Skeletal muscle tissue (tissue), 4 donors: Measurements from ENCODE around the gene EIF4A3. TPM values are rescaled to one million over a fixed set of nuclear protein-coding genes. Genes with fewer than 3 reads are reported as not detected.

ENCODE experiments used
- H3K27ac ChIP-seq: one replicate; pipeline ENCODE4 v1.7.0; 2013; ENCODE audit warnings: mild to moderate bottlenecking, low read depth, low read length, inconsistent platforms
- H3K27me3 ChIP-seq, 3 donors: one replicate each; pipeline ENCODE4 v1.7.0; 2013; ENCODE audit warnings: low read length in 3 of 3; ENCODE audit not compliant: control insufficient read depth in 3 of 3, insufficient read depth in 3 of 3
- H3K36me3 ChIP-seq, 3 donors: one replicate each; pipeline ENCODE4 v1.7.0; 2013; ENCODE audit warnings: low read length in 3 of 3; ENCODE audit not compliant: control insufficient read depth in 3 of 3, insufficient read depth in 3 of 3
- H3K4me1 ChIP-seq, 3 donors: one replicate each; pipeline ENCODE4 v1.7.0; 2013; ENCODE audit warnings: low read length in 3 of 3, mild to moderate bottlenecking in 3 of 3; ENCODE audit not compliant: control insufficient read depth in 3 of 3, insufficient read depth in 3 of 3
- H3K4me3 ChIP-seq, 3 donors: one replicate each; pipeline ENCODE4 v1.7.0; 2013; ENCODE audit warnings: low read length in 3 of 3
- H3K9ac ChIP-seq, 3 donors: one replicate each; pipeline ENCODE4 v1.7.0; 2013; ENCODE audit warnings: low read length in 3 of 3, mild to moderate bottlenecking in 3 of 3, moderate library complexity in 2 of 3, low read depth in 1 of 3
- H3K9me3 ChIP-seq, 3 donors: one replicate each; pipeline ENCODE4 v1.7.0; 2013; ENCODE audit warnings: low read length in 3 of 3; ENCODE audit not compliant: control insufficient read depth in 3 of 3
- total RNA-seq: library from RNA; depleted of rRNA; stranded (reverse); fragments of >200 nt; gene quantifications from one replicate; pipeline ENCODE4 v1.2.3, GENCODE V29; 2014
- donor health status: Osteomylitis.

The EIF4A3 gene
- total RNA-seq, 1 donor from 2014 or later, result 71.5 TPM

DNA sequence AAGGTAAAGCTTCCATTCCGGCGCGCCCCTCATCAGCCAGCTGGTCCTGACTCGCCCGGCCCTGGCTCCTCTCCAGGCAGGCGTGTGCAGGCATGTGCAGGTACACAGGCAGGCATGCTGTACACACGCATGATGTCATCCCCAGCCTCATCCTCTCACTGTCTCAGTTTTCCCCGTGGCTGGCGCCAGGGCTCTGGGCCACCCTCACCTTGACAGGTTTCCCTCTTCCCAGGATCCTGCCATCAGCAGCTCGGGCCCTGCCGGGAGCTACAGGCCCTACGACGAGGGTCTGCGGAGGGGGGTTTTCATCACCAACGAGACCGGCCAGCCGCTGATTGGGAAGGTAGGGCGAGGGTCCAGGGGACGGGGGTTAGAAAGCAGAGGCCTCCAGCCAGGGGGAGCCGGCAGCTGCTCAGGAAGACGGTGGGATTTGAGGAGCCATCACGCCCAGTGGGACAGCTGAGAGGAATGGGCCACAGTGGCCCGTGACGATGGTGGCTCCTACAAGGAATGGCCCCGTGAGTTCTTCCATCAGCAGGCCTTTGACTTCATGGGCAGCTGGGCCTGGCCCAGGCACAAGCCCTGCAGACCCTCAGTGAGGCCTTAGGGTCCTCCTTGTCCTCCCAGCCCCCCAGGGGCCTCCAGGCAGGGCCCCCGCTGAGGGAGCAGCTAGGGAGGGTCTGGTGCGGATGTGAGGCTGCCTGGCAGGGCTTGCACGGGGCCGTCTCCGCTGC, 37.0 kb downstream of the EIF4A3 start:
- Histone ChIP-seq H3K9ac (no peak overlapping the region), H3K27ac (no peak overlapping the region), H3K27me3 (no peaks in the 10 kb centered on the region), H3K4me3 (no peak overlapping the region), H3K36me3 (peaks cover 9 to 17% (median 15%) of the 10 kb centered on the region in 3 donors), H3K4me1 (no peaks in the 10 kb centered on the region), H3K9me3 (no peaks in the 10 kb centered on the region)

DNA sequence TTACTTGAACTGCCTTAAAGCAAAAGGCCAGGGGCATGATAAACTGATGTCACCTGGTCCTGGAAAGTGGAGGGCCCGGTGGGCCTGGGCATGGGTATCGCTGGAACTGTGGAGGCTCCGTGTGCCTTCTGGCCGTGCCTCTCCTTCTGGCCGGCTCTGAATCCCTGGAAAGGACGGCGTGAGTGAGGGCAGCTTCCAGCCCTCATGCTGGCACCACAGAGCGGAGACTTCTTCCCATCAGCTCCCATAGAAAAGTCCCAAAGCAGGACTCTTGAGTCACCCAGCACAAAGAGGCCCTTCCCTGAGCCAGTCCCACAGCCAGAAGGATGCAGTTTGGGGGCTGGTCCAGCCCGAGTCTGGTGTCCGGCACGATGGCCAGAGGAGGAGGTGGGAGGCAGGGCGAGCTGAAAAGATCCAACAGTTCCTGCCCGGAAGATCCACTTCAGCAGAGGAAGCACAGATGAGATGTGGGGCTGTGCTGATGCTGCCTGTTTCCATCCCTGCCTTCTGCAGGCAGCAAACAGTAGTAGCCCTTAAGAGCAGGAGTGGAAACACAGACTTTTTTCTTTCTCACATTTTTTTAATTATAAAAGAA, 37.8 kb downstream of the EIF4A3 start:
- Histone ChIP-seq H3K9ac (no peak overlapping the region), H3K27me3 (no peaks in the 10 kb centered on the region), H3K27ac (no peak overlapping the region), H3K9me3 (no peaks in the 10 kb centered on the region), H3K4me3 (no peak overlapping the region), H3K36me3 (peaks cover 9 to 17% (median 15%) of the 10 kb centered on the region in 3 donors), H3K4me1 (no peaks in the 10 kb centered on the region)

DNA sequence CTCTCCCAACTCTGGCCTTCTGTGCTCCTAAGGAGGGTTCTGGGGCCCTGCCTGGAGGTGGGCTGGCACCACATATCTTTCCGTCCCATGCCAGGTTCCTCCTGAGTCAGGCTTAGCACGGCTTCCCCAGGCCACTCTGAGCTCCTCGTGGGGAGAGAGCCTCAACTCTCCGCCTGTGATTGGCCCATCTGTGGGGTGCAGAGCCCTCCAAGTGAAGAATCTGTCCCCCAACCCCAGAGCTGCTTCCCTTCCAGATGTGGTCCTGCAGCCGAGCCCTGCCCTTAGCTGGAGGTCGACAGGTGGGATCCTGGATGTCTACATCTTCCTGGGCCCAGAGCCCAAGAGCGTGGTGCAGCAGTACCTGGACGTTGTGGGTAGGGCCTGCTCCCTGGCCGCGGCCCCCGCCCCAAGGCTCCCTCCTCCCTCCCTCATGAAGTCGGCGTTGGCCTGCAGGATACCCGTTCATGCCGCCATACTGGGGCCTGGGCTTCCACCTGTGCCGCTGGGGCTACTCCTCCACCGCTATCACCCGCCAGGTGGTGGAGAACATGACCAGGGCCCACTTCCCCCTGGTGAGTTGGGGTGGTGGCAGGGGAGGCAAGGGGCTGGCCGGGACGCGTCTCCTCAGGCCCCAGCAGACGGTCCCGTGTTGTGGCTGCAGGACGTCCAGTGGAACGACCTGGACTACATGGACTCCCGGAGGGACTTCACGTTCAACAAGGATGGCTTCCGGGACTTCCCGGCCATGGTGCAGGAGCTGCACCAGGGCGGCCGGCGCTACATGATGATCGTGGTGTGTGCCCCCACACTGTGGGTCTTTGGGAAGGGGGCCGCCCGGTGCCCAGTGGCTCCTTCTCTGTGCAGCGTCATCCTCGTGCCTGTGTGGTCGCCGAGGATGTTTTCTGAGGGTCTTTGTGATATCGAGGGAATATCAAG, 38.6 kb downstream of the EIF4A3 start:
- H3K4me1 ChIP-seq, result no peaks in the 10 kb centered on the region
- H3K9me3 ChIP-seq, result no peaks in the 10 kb centered on the region
- peaks cover 7 to 15% (median 15%) of the 10 kb centered on the region in 3 donors for H3K36me3 ChIP-seq
- H3K27ac ChIP-seq, result no peak overlapping the region
- no peak overlapping the region for H3K4me3 ChIP-seq
- H3K9ac ChIP-seq, result no peak overlapping the region
- H3K27me3 ChIP-seq, result no peaks in the 10 kb centered on the region

DNA sequence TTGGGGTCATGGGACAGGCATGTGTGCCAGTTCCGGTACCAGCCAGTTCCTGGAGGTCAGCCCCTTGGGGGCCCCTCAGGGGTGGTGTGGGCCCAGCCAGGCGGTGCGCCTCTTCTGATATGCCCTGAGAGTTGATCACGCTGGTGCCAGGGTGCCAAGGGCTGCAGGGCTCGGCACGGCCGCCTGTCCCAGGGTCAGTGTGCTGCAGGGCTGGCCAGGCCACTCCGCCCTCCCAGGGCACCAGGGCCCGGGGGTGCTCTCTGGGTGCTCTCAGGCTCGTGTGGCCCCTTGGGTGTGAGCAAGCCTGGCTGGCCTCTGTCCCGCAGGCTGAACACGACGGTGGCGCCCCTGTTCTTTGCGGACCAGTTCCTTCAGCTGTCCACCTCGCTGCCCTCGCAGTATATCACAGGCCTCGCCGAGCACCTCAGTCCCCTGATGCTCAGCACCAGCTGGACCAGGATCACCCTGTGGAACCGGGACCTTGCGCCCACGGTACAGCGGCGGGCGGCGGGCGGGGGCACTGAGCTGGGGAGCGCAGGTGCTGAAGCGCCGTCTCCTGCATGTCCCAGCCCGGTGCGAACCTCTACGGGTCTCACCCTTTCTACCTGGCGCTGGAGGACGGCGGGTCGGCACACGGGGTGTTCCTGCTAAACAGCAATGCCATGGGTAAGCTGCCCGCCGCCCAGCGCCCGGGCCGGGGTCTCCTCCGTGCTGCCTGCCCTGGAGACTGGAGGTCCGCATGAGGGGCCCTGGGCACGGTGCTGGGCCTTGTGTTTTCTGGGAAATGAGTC, 39.5 kb downstream of the EIF4A3 start:
- Histone ChIP-seq H3K36me3 (peaks cover 5 to 15% (median 15%) of the 10 kb centered on the region in 3 donors), H3K4me1 (peaks cover under 1 to 5% (median 1%) of the 10 kb centered on the region in 3 donors), H3K9ac (no peak overlapping the region)

DNA sequence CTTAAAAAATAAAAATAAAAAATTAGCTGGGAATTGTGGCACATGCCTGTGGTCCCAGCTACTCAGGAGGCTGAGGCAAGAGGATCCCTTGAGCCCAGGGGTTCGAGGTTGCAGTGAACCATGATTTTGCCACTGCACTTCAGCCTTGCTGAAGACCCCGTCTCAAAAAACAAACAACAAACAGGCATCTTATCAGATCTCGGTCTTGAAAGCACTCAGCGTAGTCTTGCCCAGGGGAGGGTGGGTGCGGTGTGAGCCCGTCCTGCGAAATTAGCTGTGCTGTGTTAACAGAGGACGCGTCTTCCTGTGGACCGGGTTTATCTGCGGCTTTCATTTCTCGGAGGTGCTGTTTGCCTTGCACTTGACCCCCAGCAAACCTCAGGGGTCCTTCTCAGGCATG, 40.2 kb downstream of the EIF4A3 start:
- H3K4me1 ChIP-seq, result peaks cover 8 to 12% (median 8%) of the 10 kb centered on the region in 3 donors
- H3K9me3 ChIP-seq, result no peaks in the 10 kb centered on the region
- H3K27ac ChIP-seq, result no peak overlapping the region
- no peaks in the 10 kb centered on the region for H3K27me3 ChIP-seq
- H3K36me3 ChIP-seq, result peaks cover 5 to 16% (median 15%) of the 10 kb centered on the region in 3 donors
- H3K9ac ChIP-seq, result no peak overlapping the region
- H3K4me3 ChIP-seq, result no peak overlapping the region

More for the DNA sequence above, 39.5 kb downstream of the EIF4A3 start:
- Histone ChIP-seq H3K9me3 (no peaks in the 10 kb centered on the region), H3K27me3 (no peaks in the 10 kb centered on the region), H3K4me3 (no peak overlapping the region), H3K27ac (no peak overlapping the region)

DNA sequence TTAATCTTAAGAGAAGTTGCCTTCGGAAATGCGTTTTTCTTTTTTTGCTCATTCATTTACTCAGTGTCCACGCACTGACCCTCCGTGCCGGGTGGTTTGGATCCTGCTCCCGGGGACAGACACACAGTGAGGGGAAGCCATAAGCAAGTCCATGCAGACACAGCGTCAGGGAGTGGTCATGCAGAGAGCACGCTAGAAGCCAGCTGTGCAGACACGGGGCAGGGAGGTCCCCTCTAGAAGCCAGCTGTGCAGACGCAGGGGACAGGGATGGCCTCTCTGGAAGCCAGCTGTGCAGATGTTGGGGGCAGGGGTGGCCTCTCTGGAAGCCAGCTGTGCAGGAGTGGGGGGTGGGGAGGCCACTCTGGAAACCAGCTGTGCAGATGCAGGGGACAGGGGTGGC, 40.8 kb downstream of the EIF4A3 start:
- Histone ChIP-seq H3K4me3 (no peak overlapping the region), H3K27ac (no peak overlapping the region), H3K9ac (no peak overlapping the region), H3K27me3 (no peaks in the 10 kb centered on the region), H3K9me3 (no peaks in the 10 kb centered on the region), H3K36me3 (peaks cover 5 to 18% (median 15%) of the 10 kb centered on the region in 3 donors), H3K4me1 (peaks cover 8 to 14% (median 9%) of the 10 kb centered on the region in 3 donors)

DNA sequence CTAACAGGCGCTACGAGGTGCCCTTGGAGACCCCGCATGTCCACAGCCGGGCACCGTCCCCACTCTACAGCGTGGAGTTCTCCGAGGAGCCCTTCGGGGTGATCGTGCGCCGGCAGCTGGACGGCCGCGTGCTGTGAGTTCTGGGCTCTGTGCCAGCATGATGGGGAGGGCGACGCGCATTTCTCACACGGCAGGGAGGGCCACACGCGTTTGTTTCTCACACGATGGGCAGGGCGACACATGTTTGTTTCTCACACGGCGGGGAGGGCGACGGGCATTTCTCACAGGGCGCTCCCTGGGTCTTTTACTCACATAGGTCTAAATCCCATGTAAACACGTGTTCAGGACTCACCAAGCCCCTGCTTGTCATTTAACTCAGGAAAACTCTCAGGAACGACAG, 41.2 kb downstream of the EIF4A3 start:
- no peak overlapping the region for H3K4me3 ChIP-seq
- H3K36me3 ChIP-seq, result peaks cover 3 to 18% (median 15%) of the 10 kb centered on the region in 3 donors
- H3K27ac ChIP-seq, result no peak overlapping the region
- H3K9me3 ChIP-seq, result no peaks in the 10 kb centered on the region
- peaks cover 9 to 14% (median 10%) of the 10 kb centered on the region in 3 donors for H3K4me1 ChIP-seq
- no peaks in the 10 kb centered on the region for H3K27me3 ChIP-seq
- no peak overlapping the region for H3K9ac ChIP-seq

DNA sequence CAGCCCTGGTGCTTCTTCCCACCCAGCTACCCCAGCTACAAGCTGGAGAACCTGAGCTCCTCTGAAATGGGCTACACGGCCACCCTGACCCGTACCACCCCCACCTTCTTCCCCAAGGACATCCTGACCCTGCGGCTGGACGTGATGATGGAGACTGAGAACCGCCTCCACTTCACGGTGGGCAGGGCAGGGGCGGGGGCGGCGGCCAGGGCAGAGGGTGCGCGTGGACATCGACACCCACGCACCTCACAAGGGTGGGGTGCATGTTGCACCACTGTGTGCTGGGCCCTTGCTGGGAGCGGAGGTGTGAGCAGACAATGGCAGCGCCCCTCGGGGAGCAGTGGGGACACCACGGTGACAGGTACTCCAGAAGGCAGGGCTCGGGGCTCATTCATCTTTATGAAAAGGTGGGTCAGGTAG, 42.0 kb downstream of the EIF4A3 start:
- H3K9ac ChIP-seq, result no peak overlapping the region
- H3K27ac ChIP-seq, result no peak overlapping the region
- H3K4me3 ChIP-seq, result no peak overlapping the region
- H3K4me1 ChIP-seq, result peaks cover 11 to 14% (median 13%) of the 10 kb centered on the region in 3 donors
- H3K9me3 ChIP-seq, result no peaks in the 10 kb centered on the region
- H3K36me3 ChIP-seq, result peaks cover 0 to 13% (median 10%) of the 10 kb centered on the region in 3 donors
- no peaks in the 10 kb centered on the region for H3K27me3 ChIP-seq

DNA sequence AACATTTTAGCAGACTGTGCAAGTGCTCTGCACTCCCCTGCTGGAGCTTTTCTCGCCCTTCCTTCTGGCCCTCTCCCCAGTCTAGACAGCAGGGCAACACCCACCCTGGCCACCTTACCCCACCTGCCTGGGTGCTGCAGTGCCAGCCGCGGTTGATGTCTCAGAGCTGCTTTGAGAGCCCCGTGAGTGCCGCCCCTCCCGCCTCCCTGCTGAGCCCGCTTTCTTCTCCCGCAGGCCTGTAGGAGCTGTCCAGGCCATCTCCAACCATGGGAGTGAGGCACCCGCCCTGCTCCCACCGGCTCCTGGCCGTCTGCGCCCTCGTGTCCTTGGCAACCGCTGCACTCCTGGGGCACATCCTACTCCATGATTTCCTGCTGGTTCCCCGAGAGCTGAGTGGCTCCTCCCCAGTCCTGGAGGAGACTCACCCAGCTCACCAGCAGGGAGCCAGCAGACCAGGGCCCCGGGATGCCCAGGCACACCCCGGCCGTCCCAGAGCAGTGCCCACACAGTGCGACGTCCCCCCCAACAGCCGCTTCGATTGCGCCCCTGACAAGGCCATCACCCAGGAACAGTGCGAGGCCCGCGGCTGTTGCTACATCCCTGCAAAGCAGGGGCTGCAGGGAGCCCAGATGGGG, 42.5 kb downstream of the EIF4A3 start:
- peaks cover 11 to 14% (median 13%) of the 10 kb centered on the region in 3 donors for H3K4me1 ChIP-seq
- H3K9ac ChIP-seq, result no peak overlapping the region
- H3K9me3 ChIP-seq, result no peaks in the 10 kb centered on the region
- no peak overlapping the region for H3K4me3 ChIP-seq
- H3K27ac ChIP-seq, result no peak overlapping the region
- peaks cover 0 to 13% (median 10%) of the 10 kb centered on the region in 3 donors for H3K36me3 ChIP-seq
- H3K27me3 ChIP-seq, result no peaks in the 10 kb centered on the region
